ENCODE results near the gene TPP2.

Gene TPP2

GRCh38 chr13:102692491-102692826 is 95.7 kb downstream of the TPP2 start:
- no peak for DNase-seq

GRCh38 chr13:102693250-102693649 is 96.5 kb downstream of the TPP2 start:
- no peak for DNase-seq

- DNase-seq: no peak
Observed at GRCh38 chr13:102693776-102694175, 97.0 kb downstream of the TPP2 start.

GRCh38 chr13:102694937-102695336 is 98.2 kb downstream of the TPP2 start, which contains the start of gene METTL21C:
TSS of gene METTL21C (minus strand) at chr13:102695044. CDS start at chr13:102694498, 546 bp downstream.
- DNase-seq: no peak

- DNase-seq: no peak
Observed at GRCh38 chr13:102696465-102696864, 99.7 kb downstream of the TPP2 start.

- no peak for DNase-seq
Observed at GRCh38 chr13:102697264-102697663, 100.5 kb downstream of the TPP2 start.

- no peak for DNase-seq
Observed at GRCh38 chr13:102697929-102698648, 101.3 kb downstream of the TPP2 start.

GRCh38 chr13:102698649-102698980 is 101.8 kb downstream of the TPP2 start:
- no peak for DNase-seq

GRCh38 chr13:102699504-102699903 is 102.7 kb downstream of the TPP2 start:
- no peak for DNase-seq

- no peak for DNase-seq
Observed at GRCh38 chr13:102700088-102701031, 103.6 kb downstream of the TPP2 start.

- DNase-seq: no peak
Observed at GRCh38 chr13:102701331-102701730, 104.5 kb downstream of the TPP2 start.

GRCh38 chr13:102702965-102703725 is 106.4 kb downstream of the TPP2 start:
- no peak for DNase-seq

- no peak for DNase-seq
Observed at GRCh38 chr13:102703726-102704035, 106.9 kb downstream of the TPP2 start.

GRCh38 chr13:102704238-102705058 is 107.7 kb downstream of the TPP2 start:
- no peak for DNase-seq

- peak in 1 of 56 donors; percentile 1 for DNase-seq
Observed at GRCh38 chr13:102707467-102707866, 110.7 kb downstream of the TPP2 start.

- DNase-seq: no peak
Observed at GRCh38 chr13:102708211-102708610, 111.4 kb downstream of the TPP2 start.

GRCh38 chr13:102708991-102709390 is 112.2 kb downstream of the TPP2 start:
- no peak for DNase-seq

- no peak for DNase-seq
Observed at GRCh38 chr13:102709536-102709935, 112.8 kb downstream of the TPP2 start.

GRCh38 chr13:102710261-102710679 is 113.5 kb downstream of the TPP2 start:
- DNase-seq: no peak

- DNase-seq: no peak
Observed at GRCh38 chr13:102715447-102715846, 118.7 kb downstream of the TPP2 start.

GRCh38 chr13:102718746-102719145 is 122.0 kb downstream of the TPP2 start:
- DNase-seq: no peak
